ENCODE results near the gene E2F4. TPM values are rescaled to one million over a fixed set of nuclear protein-coding genes. Genes with fewer than 3 reads are reported as not detected.

Gene E2F4, protein sequence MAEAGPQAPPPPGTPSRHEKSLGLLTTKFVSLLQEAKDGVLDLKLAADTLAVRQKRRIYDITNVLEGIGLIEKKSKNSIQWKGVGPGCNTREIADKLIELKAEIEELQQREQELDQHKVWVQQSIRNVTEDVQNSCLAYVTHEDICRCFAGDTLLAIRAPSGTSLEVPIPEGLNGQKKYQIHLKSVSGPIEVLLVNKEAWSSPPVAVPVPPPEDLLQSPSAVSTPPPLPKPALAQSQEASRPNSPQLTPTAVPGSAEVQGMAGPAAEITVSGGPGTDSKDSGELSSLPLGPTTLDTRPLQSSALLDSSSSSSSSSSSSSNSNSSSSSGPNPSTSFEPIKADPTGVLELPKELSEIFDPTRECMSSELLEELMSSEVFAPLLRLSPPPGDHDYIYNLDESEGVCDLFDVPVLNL
- total RNA-seq, result 35.7 TPM
- long read RNA-seq, transcript E2F4-201 (10 exons, 2,096 nt), result major isoform, 33 of 49 reads
- long read RNA-seq, partial matches to known transcripts, result 2 of 49 reads
- long read RNA-seq, other reads (novel, unspliced or antisense), result 13 of 49 reads

DNA sequence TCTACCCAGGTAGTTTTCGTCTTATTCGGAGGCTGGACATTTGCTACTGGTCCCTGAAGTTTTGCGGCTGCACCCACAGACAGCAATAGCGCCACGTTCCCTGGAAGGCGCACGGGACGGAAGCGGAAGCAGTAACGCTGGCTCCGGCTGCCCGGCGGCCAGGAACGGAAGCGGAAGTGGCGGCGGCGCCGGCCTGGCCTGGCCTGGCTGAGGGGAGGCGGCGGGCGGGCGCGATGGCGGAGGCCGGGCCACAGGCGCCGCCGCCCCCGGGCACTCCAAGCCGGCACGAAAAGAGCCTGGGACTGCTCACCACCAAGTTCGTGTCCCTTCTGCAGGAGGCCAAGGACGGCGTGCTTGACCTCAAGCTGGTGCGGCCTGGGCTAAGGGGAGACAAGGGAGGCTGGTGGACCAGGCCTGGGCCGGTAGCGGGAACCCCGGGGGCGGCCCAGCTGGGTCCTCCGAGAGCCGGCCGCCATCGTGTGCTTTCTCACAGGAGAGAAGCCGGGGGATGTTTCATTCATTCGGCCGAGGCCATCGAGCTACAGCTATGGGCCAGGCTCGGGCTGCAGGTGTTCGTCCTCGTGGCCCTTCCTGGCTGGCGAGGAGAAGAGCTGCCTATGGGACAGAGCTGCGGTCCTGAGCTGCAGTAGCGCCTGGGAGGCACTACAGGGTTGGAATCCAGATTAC, at the start of gene E2F4:
Gene E2F4 (plus strand): TSS at position 161 of the 687 bp plus-strand sequence. CDS start 73 bp downstream, at position 234.
- intact Hi-C loops (cut with micrococcal nuclease), result no loop called here
- peak; percentile 94 for DNase-seq
- ATAC-seq, result peak; percentile 94

DNA sequence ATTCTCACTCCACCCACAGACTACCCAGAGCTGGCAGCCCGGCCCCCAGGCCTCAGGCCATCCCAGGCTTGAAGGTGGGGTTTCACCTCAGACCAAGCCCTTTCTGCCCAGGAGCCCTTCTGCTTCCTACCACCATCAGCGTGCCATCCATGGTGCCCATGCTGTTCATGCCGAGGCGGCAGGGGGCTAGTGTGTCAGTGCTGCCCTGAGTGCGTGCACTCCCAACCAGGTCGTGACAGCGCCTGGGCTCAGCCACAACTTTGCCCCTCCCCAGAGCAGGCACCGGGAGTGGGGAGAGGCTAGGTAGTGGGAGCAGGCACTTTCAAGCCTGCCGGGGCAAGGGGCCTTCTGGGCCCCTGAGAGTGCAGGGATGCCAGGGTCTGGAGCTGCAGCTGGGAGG, 49.6 kb upstream of the E2F4 start:
- no peak for ATAC-seq
- DNase-seq, result no peak
- intact Hi-C loops (cut with micrococcal nuclease), result no loop called here

DNA sequence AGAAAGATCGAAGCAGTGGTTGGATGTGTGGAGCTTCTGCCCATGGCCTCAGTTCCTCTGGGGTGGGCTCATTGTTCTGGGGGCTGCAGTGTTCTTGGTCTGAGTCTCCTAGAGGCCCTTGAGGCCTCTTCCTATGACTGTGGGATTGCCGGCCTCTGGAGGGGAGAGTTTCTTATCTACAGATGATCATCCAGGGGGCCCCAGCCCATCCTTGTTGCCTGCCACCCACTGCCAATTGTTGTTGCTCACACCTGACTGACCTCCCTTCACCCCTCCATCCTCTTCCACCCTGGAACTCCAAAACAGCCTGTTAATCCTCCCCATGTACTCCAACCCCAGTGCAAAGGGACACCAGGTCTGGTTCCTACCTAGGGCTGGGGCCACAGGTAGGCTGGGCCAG, 47.0 kb upstream of the E2F4 start:
- intact Hi-C loops (cut with micrococcal nuclease), result no loop called here
- DNase-seq, result no peak

DNA sequence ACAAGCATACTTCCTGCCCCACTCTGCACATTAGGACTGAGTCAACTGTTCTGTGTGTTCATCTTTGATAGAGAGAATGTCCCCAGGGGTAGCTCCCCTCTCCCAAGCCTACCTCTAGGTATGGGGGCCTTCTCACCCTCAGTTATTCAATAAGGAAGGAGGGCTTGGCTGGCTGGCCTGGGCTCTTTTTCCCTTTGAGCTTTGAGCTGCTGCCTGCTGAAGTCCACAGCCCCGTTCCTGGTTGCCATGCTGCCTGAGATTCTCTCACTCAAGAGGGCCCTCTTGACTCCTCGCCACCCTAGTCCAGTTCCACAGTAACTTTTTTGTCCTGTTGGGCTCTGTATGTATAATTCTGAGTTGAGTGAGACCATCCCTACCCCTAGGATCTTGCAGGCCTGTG, 46.2 kb upstream of the E2F4 start:
- no peak for DNase-seq
- intact Hi-C loops (cut with micrococcal nuclease), result no loop called here

More for the DNA sequence above, 47.0 kb upstream of the E2F4 start:
- ATAC-seq, result no peak

DNA sequence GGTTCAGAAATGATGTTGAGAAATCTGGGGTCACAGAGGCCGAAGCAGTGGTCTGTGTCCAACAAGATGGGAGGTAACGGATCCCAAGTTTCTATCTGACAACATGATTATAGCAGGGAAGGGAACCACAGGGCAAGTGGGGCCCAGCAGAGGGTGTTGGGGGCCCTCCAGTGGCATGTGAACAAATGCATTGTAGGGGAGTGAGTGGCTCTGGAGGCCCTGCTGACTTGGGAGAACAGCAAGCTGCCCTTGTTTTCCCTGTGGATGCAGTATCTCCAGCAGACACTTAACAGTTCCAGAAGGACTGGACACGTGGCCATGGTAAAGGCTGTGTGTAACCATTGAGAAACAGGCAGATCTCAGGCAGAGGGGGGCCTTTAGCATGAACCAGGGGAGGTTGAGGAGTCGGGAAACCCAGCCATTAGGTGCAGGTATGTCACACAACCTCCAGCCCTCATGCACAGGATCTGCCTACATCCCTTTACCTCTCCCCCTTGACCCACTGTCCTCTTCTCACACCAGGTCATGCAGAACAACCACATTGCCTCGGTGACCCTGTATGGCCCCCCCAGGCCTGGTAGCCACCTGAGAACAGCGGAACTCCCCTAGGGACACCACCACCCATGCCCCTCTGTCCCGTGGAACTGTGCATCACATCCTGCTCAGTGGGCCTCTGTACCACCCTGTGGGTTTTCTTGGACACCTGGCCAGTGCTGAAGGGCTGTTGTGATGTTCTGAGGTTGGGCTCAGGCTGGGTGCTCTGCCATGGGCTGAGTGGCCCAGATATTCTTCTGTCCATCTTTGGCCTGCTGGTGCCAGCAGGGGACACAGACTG, 45.2 kb upstream of the E2F4 start:
- intact Hi-C loops (cut with micrococcal nuclease), result no loop called here
- no peak for ATAC-seq
- no peak for DNase-seq

More for the DNA sequence above, 46.2 kb upstream of the E2F4 start:
- ATAC-seq, result no peak

DNA sequence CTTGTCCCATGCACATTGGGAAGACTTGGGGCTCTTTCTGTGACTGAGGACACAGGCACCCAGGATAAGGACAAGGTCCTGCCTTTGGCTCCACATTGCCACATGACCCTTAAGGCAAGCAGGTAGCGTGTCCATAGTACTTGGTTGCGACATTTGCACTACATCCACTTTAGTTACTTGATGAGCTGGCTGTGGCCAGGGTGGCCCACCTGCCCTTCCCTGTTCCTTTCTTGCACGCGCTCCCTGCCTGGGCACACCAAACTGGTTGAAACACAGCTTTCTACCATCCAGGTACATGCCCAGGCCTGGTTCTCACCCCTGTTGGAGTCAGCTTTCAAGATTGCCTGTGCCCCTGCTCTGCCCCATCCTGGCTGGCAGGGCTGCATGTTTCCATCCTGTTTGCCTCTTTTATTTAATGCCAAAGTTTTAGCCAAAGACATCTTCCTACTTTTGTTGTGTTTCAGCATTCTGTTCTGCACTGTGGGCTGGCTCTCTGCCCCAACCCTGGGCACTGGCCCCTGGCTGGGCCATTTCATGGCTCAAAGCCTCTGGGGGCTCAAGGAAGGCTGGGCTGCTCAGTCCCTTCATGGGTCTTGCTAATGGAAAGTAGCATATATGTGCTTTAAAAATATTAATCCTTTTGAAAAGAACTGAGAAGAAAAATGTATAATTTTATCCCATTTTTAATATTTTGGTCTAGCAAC, 44.4 kb upstream of the E2F4 start:
- ATAC-seq, result no peak
- intact Hi-C loops (cut with micrococcal nuclease), result no loop called here
- DNase-seq, result no peak

DNA sequence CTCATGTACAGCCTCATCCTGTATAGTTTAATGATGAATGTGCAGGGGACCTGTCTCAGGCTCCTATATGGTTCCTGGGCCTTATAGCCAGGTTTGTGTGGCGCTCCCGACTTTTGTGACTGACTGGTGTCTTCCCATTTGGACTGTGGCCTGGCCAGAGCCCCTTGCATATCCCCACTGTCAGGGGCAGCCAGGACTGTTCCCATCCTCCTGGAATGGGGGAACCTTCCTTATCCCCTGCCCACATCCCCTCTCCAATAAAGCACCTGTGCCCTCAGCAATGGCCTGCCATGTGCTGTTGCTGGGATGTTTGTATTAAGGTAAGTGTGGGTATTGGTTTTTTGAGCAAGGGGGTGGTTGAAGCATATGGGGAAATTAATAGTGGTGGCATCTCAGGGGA, 43.7 kb upstream of the E2F4 start:
- ATAC-seq, result no peak
- DNase-seq, result no peak
- intact Hi-C loops (cut with micrococcal nuclease), result no loop called here

DNA sequence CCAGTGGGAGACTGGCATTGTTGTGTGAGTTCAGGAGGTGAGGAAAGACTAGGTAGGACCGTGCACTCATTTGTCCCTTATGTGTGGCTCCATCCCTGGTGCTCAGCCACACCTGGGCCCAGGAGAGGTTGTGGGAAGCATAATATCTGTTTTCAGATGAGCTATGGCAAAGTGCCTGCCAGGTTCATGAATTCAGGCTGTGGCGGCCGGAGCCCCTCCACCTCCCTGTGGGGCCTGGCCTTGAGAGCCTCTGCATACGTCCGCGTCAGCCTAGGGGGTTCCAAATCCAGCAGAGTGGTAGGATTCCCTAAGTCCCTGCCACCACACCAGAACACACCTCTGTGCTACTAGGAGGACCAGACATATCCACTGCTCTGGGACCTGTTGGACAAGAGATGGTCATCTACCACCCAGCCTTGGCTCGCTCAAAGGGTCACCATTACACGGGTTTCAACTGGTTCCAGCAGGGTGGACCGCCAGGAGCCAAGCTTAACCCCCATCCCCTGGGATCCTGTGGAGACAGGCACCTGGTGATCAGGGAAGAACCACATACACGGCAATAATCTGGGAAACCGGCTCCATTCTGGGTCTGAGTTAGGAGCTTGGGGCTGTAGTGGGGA, 43.2 kb upstream of the E2F4 start:
- ATAC-seq (no peak), DNase-seq (no peak)
- intact Hi-C loops (cut with micrococcal nuclease), result no loop called here

DNA sequence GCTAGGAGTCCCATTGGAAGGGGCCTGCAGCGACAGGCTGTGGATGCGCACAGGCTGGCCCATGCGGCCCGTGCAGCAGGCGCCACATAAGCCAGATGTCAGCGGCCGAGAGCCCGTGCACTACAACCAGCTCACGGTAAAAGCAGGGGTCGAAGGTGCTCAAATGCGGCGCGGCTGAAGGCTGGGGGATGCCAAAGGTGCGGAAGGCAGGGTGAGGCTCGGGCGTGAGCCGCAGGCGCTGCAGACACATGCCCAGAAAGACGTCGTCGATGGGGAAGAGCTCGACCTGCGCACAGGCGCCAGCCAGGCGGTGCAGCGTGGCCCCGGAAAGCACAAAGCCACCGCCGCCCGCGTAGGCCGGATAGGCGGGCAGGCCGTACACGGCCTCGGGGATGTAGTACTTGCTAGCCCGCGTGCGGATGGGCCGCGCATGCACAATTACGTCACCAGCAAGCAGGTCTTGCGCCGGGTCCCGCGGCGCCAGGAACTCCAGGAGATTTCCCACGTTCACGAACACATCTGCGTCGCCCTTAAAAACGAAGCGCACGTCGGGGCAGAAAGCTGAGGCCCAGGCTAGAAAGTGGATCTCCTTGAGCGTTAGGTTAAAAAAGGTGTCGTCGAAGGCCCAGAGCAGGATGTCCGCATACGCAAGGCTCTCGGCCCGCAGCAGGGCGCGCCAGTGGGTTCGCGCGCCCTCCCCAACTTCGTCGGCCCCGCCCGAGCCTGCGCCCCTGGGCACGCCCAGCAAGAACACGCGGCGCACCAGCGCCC, 42.5 kb upstream of the E2F4 start:
- no peak for ATAC-seq
- no peak for DNase-seq
- intact Hi-C loops (cut with micrococcal nuclease), result no loop called here

DNA sequence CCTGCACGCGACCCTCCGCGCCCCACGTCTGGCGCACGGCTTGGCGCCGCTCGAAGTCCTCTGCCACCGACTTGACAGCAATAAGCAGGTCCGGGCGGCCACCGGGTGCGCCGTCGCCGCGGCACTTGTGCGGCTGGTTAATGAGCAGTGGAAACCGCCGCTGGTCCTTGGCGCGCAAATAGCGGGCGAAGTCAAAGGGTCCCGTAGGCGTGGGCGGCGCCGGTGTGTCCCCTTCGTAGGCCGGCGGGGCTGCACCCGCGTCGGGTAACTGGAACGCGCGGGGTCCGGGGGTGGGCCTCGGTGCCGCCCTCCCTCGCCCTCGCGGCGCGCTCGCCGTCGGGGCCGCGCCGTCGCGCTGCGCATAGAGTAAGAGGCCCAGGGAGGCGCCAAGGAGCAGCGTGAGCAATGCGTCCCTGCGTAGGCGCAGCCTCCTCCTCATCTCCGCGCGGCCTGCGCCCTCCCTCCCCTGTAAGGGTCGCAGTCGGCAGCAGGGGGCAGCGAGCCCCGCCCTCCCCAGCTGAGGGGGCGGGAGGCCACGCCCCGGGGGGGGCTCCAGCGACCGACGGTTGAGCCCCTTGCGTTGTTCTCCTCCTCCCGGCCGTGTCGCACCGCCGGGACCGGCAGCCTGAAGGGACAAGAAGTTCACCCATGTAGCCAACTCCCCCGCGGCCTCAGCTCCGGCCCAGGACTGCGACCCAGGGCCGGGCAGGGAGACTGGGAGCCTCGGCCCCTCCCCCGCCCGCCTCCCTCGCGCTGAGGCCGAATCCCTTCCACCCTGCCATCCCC, 41.7 kb upstream of the E2F4 start:
- intact Hi-C loops (cut with micrococcal nuclease), result no loop called here
- DNase-seq (peak; percentile 74), ATAC-seq (peak; percentile 66)

DNA sequence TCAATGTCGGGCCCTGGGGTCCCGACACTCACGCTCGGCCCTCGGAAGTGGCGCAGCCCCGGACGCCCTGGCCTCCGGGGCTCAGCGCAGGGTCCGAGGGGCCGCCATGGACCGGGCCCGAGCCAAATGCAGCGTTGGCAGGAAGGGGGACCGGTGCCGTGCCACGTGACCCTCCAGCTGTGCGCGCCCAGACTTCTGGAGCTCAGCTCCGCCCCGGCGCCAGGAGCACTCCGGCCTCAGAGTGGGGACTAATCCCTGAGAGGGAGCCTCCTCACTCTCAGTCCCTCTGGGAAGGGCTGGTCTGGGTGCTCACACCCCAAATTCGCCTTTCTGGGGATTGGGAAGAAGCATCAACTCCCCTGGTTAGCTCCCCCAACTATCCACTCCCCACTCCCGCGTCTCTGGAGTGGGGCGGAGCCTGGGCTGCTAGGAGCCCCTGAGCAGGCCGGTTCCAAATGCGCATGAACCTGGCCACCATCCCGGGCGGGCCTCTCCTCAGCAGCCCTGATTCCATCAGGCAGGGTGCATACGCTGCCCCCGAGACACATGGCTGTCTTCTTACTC, 41.0 kb upstream of the E2F4 start, which contains the start of gene B3GNT9:
Gene B3GNT9 (minus strand): TSS at position 166 of the 564 bp plus-strand sequence. CDS start 513 bp downstream, outside the sequence.
- intact Hi-C loops (cut with micrococcal nuclease), result no loop called here
- ATAC-seq, result peak; percentile 84
- DNase-seq, result peak; percentile 89

DNA sequence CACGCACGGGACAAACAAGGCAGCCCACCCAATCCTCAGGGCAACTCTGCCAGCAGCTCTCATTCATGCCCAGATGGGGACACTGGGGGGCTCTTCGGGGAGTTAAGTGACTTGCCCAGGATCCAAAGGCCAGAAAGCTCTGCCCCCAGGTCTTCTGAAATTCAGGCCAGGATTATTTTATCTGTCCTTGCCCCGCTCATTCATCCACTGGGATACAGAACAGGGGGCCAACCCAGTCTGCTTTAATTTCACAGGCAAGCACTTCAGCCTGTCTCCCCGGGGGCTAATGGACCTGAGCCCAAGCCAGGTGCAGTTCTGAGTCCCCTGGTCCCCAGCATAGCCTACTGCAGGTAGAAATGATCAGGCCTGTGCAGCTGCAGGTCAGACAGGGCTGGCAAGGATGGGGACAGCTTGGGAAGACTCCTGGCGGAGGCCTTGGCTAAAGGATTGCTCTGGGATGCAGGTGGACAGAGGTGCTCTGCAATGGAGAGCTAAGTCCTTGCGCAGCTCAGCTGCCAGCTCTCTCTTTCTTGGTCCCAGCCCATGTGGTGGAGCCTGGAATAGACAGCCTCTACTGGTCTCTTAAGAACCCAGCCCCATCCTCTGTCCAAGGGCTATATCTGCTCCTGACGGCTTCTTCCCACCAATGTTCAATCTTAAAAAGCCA, 40.4 kb upstream of the E2F4 start:
- no peak for ATAC-seq
- intact Hi-C loops (cut with micrococcal nuclease), result no loop called here
- DNase-seq, result no peak

DNA sequence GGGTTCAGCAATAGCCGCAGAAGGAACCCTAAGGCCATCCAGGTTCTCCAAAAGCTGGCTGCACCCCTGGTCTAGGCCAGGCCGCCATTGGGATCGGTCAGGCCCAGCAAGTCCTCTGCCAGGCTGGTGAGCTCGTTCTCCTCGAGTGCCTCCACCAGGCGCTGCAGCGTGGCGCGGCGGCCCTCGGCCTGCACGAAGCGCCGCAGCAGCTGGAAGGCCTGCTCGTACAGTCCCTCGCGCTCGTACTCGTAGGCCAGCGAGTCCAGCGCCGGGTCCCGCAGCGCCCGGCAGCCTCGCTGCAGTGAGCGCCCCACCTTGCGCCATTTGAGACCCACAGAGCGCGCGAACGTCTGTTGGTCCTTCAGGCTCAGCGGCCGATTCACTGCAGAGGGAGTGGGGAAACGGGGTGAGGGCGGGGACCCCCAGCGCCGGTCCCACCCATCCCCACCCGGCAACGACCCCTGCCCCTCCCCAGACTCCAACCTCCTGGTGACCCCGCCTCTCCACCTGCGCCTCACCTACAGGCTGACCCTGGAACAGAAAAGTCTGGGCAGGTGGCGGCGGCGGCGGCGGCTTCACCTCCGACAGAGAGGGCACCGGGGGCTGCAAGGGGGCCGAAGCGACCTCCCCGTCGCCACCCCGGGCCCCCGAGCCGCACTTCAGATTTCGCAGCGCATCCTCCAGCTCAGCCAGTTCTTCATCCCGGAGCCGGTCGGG, 37.2 kb upstream of the E2F4 start:
- intact Hi-C loops (cut with micrococcal nuclease), result loop anchor here (5.0 kb wide), 1 partner anchor 177 kb away; no protein-coding TSS in a partner anchor
- ATAC-seq, result no peak
- DNase-seq, result no peak

DNA sequence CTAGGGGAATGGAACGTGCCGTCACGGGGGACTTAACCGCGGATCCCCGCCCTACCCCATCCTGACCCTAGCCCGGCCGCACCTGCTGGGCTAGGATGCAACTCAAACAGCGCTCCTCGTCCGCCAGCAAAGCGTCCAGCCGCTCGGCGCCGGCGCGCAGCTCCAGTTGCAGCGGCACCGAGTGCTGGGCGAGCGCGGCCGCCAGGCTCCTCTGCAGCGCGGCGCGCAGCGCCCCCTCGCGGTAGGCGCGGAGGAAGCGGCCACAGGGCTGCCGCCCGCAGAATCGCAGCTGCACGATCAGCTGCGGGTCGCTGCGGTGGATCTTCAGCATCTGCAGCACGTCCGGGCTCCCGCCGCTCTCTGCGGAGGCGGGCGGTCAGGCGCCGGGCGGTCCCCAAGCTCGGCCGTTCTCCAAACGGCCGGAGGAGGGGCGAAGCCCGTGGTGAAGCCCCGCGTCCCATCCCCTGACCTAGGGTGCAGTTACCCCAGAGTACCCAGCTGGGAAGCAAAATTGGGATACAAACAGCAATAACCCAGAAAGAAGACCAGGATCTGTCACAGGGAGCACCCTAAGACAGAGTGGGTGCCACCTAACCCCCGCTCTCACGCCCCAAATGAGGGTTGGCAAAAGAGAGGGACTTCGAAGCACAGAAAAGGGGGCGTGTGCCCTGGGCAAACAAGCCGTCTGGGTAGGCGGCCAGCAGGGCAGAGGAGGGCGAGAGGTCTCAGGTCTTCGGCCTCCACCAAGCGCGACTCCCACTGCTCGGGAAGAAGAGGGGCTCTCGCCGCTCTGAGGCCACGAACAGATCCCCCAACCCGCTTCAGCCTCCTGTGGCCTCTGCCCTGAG, 36.4 kb upstream of the E2F4 start:
- intact Hi-C loops (cut with micrococcal nuclease), result loop anchor here (5.0 kb wide), 1 partner anchor 178 kb away; no protein-coding TSS in a partner anchor
- ATAC-seq (peak; percentile 61), DNase-seq (peak; percentile 90)
